ENCODE measurements around the gene CYBB.

Gene CYBB

DNA sequence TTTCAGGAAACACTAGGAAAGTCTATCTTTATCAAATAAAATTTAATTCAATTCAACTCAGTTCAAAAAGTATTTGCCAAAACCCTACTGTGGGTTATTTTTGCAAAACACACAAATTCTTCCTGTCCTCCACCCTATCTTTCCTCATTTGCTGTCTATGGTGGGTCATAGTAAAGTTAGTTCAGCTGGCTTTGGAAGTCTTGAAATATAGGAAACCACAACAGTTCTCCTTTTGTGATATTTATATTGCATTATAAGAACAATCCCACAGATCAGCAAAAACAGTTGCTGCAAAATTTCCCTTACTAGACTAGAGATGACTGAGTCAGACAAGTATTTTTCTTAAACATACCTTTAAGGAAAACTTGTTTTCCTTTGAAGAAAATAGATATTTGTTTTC, 22.2 kb downstream of the CYBB start:
- H2AFZ ChIP-seq = no peak overlapping the region
- H3K27me3 ChIP-seq (ENCODE audit: control insufficient read depth, insufficient read depth, low read length) = no peaks in the 10 kb centered on the region
- H3K4me2 ChIP-seq (ENCODE audit: low read length) = no peak overlapping the region
- H3K9me3 ChIP-seq (ENCODE audit: control insufficient read depth, low read length) = no peaks in the 10 kb centered on the region
- H3K4me3 ChIP-seq (ENCODE audit: low read depth, low read length) = no peak overlapping the region
- H3K79me2 ChIP-seq = no peaks in the 10 kb centered on the region
- no peaks in the 10 kb centered on the region for H3K4me1 ChIP-seq
- no peaks in the 10 kb centered on the region for H3K36me3 ChIP-seq (ENCODE audit: control insufficient read depth, insufficient read depth, low read length)
- TF ChIP-seq, protein P1, sequence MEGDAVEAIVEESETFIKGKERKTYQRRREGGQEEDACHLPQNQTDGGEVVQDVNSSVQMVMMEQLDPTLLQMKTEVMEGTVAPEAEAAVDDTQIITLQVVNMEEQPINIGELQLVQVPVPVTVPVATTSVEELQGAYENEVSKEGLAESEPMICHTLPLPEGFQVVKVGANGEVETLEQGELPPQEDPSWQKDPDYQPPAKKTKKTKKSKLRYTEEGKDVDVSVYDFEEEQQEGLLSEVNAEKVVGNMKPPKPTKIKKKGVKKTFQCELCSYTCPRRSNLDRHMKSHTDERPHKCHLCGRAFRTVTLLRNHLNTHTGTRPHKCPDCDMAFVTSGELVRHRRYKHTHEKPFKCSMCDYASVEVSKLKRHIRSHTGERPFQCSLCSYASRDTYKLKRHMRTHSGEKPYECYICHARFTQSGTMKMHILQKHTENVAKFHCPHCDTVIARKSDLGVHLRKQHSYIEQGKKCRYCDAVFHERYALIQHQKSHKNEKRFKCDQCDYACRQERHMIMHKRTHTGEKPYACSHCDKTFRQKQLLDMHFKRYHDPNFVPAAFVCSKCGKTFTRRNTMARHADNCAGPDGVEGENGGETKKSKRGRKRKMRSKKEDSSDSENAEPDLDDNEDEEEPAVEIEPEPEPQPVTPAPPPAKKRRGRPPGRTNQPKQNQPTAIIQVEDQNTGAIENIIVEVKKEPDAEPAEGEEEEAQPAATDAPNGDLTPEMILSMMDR (IDR thresholded peaks at IDR 0.05) = no peak
- no peak overlapping the region for H3K9ac ChIP-seq
- H3K27ac ChIP-seq = no peak overlapping the region

GRCh38 chrX:37803057-37803456, 23.2 kb downstream of the CYBB start:
- Histone ChIP-seq H3K4me3 (ENCODE audit: low read depth, low read length) (no peak overlapping the region), H3K9me3 (ENCODE audit: control insufficient read depth, low read length) (no peaks in the 10 kb centered on the region), H3K27ac (no peak overlapping the region), H3K4me2 (ENCODE audit: low read length) (no peak overlapping the region), H3K4me1 (no peaks in the 10 kb centered on the region), H3K79me2 (no peaks in the 10 kb centered on the region), H3K9ac (no peak overlapping the region), H3K27me3 (ENCODE audit: control insufficient read depth, insufficient read depth, low read length) (no peaks in the 10 kb centered on the region), H3K36me3 (ENCODE audit: control insufficient read depth, insufficient read depth, low read length) (no peaks in the 10 kb centered on the region), H2AFZ (no peak overlapping the region)
- TF ChIP-seq, protein P1 (IDR thresholded peaks at IDR 0.05) = no peak

DNA sequence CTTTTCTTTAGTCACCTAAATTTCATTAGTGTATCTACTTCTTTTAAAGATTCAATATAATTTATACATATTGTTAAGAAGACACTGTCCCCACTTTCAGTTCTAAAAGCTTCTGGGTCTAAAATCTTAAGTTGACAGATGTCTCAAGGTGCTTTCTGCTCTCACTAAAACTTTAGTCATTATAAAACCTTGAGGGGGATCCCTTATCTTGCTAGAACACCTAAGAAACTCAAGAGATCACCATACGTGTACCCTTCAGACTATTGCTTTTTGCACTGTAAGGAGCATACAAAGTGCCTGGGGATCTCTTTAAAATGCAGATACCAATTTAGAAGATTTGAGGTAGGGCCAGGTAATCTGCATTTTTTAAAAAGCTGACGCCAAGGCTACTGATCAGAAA, 30.1 kb downstream of the CYBB start:
- H3K4me2 ChIP-seq (ENCODE audit: low read length) = no peak overlapping the region

GRCh38 chrX:37812110-37812509, 32.3 kb downstream of the CYBB start:
- no peak overlapping the region for H3K9ac ChIP-seq
- H3K4me3 ChIP-seq (ENCODE audit: low read depth, low read length) = no peak overlapping the region
- no peaks in the 10 kb centered on the region for H3K27me3 ChIP-seq (ENCODE audit: control insufficient read depth, insufficient read depth, low read length)
- H3K4me1 ChIP-seq = no peaks in the 10 kb centered on the region
- no peak overlapping the region for H2AFZ ChIP-seq
- TF ChIP-seq, protein P1 (IDR thresholded peaks at IDR 0.05) = no peak
- no peaks in the 10 kb centered on the region for H3K79me2 ChIP-seq
- H3K27ac ChIP-seq = no peak overlapping the region
- no peaks in the 10 kb centered on the region for H3K9me3 ChIP-seq (ENCODE audit: control insufficient read depth, low read length)
- H3K36me3 ChIP-seq (ENCODE audit: control insufficient read depth, insufficient read depth, low read length) = no peaks in the 10 kb centered on the region
- H3K4me2 ChIP-seq (ENCODE audit: low read length) = no peak overlapping the region

More for the DNA sequence above, 30.1 kb downstream of the CYBB start:
- Histone ChIP-seq H3K9ac (no peak overlapping the region), H3K27me3 (ENCODE audit: control insufficient read depth, insufficient read depth, low read length) (no peaks in the 10 kb centered on the region), H3K4me3 (ENCODE audit: low read depth, low read length) (no peak overlapping the region), H3K36me3 (ENCODE audit: control insufficient read depth, insufficient read depth, low read length) (no peaks in the 10 kb centered on the region), H3K4me1 (no peaks in the 10 kb centered on the region), H3K9me3 (ENCODE audit: control insufficient read depth, low read length) (no peaks in the 10 kb centered on the region), H3K79me2 (no peaks in the 10 kb centered on the region), H3K27ac (no peak overlapping the region), H2AFZ (no peak overlapping the region)
- TF ChIP-seq, protein P1 (IDR thresholded peaks at IDR 0.05) = no peak

GRCh38 chrX:37813570-37813969, 33.7 kb downstream of the CYBB start:
- H3K27me3 ChIP-seq (ENCODE audit: control insufficient read depth, insufficient read depth, low read length) = no peaks in the 10 kb centered on the region
- TF ChIP-seq, protein P1 (IDR thresholded peaks at IDR 0.05) = no peak

More at GRCh38 chrX:37813570-37813969, 33.7 kb downstream of the CYBB start:
- no peak overlapping the region for H3K4me3 ChIP-seq (ENCODE audit: low read depth, low read length)
- H3K79me2 ChIP-seq = no peaks in the 10 kb centered on the region
- no peak overlapping the region for H3K27ac ChIP-seq
- H3K4me2 ChIP-seq (ENCODE audit: low read length) = no peak overlapping the region
- H3K9ac ChIP-seq = no peak overlapping the region
- no peak overlapping the region for H2AFZ ChIP-seq
- H3K9me3 ChIP-seq (ENCODE audit: control insufficient read depth, low read length) = no peaks in the 10 kb centered on the region
- H3K36me3 ChIP-seq (ENCODE audit: control insufficient read depth, insufficient read depth, low read length) = no peaks in the 10 kb centered on the region
- no peaks in the 10 kb centered on the region for H3K4me1 ChIP-seq
